A549 (cell line): ENCODE data around the gene PKNOX1. TPM values are rescaled to one million over a fixed set of nuclear protein-coding genes. Genes with fewer than 3 reads are reported as not detected.

ENCODE experiments used
- ATAC-seq, 2 experiments: fragments of 200-7000 bp in 1 of 2; fragments of >200 bp in 1 of 2; cut with Nextera tagmentation in 1 of 2; cut with Tn5 transposase in 1 of 2; 3 replicates each; pipeline versions ENCODE4 v1.8.0 to v1.9.1; 2018 to 2020; ENCODE audit warnings: mild to moderate bottlenecking in 1 of 2, moderate library complexity in 1 of 2
- CTCF ChIA-PET: fragments of 300-600 bp; sonication (Branson Sonifier 250); formaldehyde crosslinking; extraction: SDS; loops from one replicate; lab custom pipeline; 2021; ENCODE audit warnings: antibody characterized with exemption, inconsistent platforms; lab: Yijun Ruan, JAX
- POLR2A ChIA-PET: fragments of 350-600 bp; formaldehyde crosslinking; extraction: SDS; loops from one replicate; lab custom pipeline; 2021; ENCODE audit warnings: antibody characterized with exemption, inconsistent platforms; lab: Yijun Ruan, JAX
- DNase-seq, 2 experiments: peaks; one replicate each; pipeline versions ENCODE4 v3.0.0 to v3.0.0-alpha.2; 2011 to 2016; ENCODE audit warnings: low read depth in 1 of 2, low spot score in 1 of 2
- FAIRE-seq: peaks from 2 replicates; lab custom pipeline; 2011; peaks lifted over from hg19 to GRCh38; lab: Jason Lieb, UNC
- H3K27ac ChIP-seq, 2 experiments: fragments of >200 bp; sonication (Bioruptor Twin); formaldehyde crosslinking; 3 replicates each; pipeline ENCODE4 v1.5.1; 2016 to 2017
- H3K4me1 ChIP-seq: fragments of >200 bp; sonication (Bioruptor Twin); formaldehyde crosslinking; 3 replicates; pipeline ENCODE4 v1.6.1; 2016
- H3K4me2 ChIP-seq: fragments of >200 bp; sonication (Bioruptor Twin); formaldehyde crosslinking; 3 replicates; pipeline ENCODE4 v1.6.1; 2016
- H3K4me3 ChIP-seq: fragments of >200 bp; sonication (Bioruptor Twin); formaldehyde crosslinking; 3 replicates; pipeline ENCODE4 v1.5.1; 2016
- H3K9me3 ChIP-seq: fragments of >200 bp; sonication (Bioruptor Twin); formaldehyde crosslinking; 3 replicates; pipeline ENCODE4 v1.6.1; 2016
- CEBPB ChIP-seq, 2 experiments: fragments of >200 bp in 1 of 2; sonication (Bioruptor Twin) in 1 of 2; formaldehyde crosslinking in 1 of 2; IDR thresholded peaks; 2 replicates each; pipeline ENCODE4 v1.6.1; 2012 to 2016
- CHD2 ChIP-seq: fragments of 150-350 bp; IDR thresholded peaks from 2 replicates; pipeline ENCODE4 v1.6.1; 2014; ENCODE audit warnings: low read length; ENCODE audit not compliant: partially characterized antibody
- CHD4 ChIP-seq: fragments of 200-600 bp; sonication (generic); IDR thresholded peaks from 2 replicates; pipeline ENCODE4 v1.6.1; 2016; ENCODE audit warnings: antibody characterized with exemption, mild to moderate bottlenecking, borderline replicate concordance
- EHMT2 ChIP-seq: fragments of 200-600 bp; sonication (generic); IDR thresholded peaks from 2 replicates; pipeline ENCODE4 v1.6.1; 2016; ENCODE audit warnings: antibody characterized with exemption, low read depth, mild to moderate bottlenecking, moderate library complexity
- ESRRA ChIP-seq: fragments of 150-350 bp; IDR thresholded peaks from 2 replicates; pipeline ENCODE4 v1.6.1; 2014; ENCODE audit warnings: mild to moderate bottlenecking, low read length, borderline replicate concordance
- FOSB ChIP-seq: fragments of 250-450 bp; sonication (Bioruptor Pico); IDR thresholded peaks from 2 replicates; pipeline ENCODE4 v1.5.0; 2020; ENCODE audit warnings: mild to moderate bottlenecking, moderate library complexity
- HOXA7 ChIP-seq: fragments of 250-450 bp; sonication (Bioruptor Pico); IDR thresholded peaks from 2 replicates; pipeline ENCODE4 v1.5.0; 2020; ENCODE audit warnings: mild to moderate bottlenecking, moderate library complexity
- HOXB5 ChIP-seq: fragments of 250-450 bp; sonication (Bioruptor Pico); IDR thresholded peaks from 2 replicates; pipeline ENCODE4 v1.5.0; 2020; ENCODE audit warnings: mild to moderate bottlenecking, moderate library complexity
- JUN ChIP-seq, 2 experiments: fragments of >200 bp; sonication (Bioruptor Twin); formaldehyde crosslinking; IDR thresholded peaks; 2 replicates in 1 of 2; 3 replicates in 1 of 2; pipeline ENCODE4 v1.6.1; 2016 to 2017
- JUNB ChIP-seq: fragments of >200 bp; sonication (Bioruptor Twin); formaldehyde crosslinking; IDR thresholded peaks from 2 replicates; pipeline ENCODE4 v1.6.1; 2016
- MAZ ChIP-seq: fragments of 150-350 bp; IDR thresholded peaks from 2 replicates; pipeline ENCODE4 v1.6.1; 2014; ENCODE audit warnings: antibody characterized with exemption, low read depth, low read length, borderline replicate concordance
- MYC ChIP-seq: IDR thresholded peaks from 2 replicates; pipeline ENCODE4 v1.6.1; 2012; ENCODE audit warnings: mild to moderate bottlenecking, inconsistent platforms, low read length, improper control_type of control experiment, borderline replicate concordance
- NPAS2 ChIP-seq: fragments of 250-450 bp; sonication (Bioruptor Pico); IDR thresholded peaks from 2 replicates; pipeline ENCODE4 v1.8.0; 2022; ENCODE audit warnings: mild to moderate bottlenecking, moderate library complexity, borderline replicate concordance
- PHF8 ChIP-seq: fragments of 200-600 bp; sonication (generic); IDR thresholded peaks from 2 replicates; pipeline ENCODE4 v1.6.1; 2016; ENCODE audit warnings: low read depth, mild to moderate bottlenecking, antibody characterized with exemption, moderate library complexity, borderline replicate concordance
- POLR2A ChIP-seq: IDR thresholded peaks from 2 replicates; pipeline ENCODE4 v1.6.1; 2012; ENCODE audit warnings: mild to moderate bottlenecking, low read length
- POLR2AphosphoS2 ChIP-seq: conservative IDR thresholded peaks from 2 replicates; pipeline ENCODE4 v1.6.1; 2012; ENCODE audit warnings: low read length, improper control_type of control experiment, inconsistent platforms
- RARB ChIP-seq: fragments of 250-450 bp; sonication (Bioruptor Pico); IDR thresholded peaks from 2 replicates; pipeline ENCODE4 v1.8.0; 2021; ENCODE audit warnings: mild to moderate bottlenecking, moderate library complexity
- RCOR1 ChIP-seq: fragments of 150-350 bp; IDR thresholded peaks from 2 replicates; pipeline ENCODE4 v1.6.1; 2014; ENCODE audit warnings: antibody characterized with exemption, low read length, low read depth
- RNF2 ChIP-seq: fragments of 200-600 bp; sonication (generic); IDR thresholded peaks from 2 replicates; pipeline ENCODE4 v1.6.1; 2016; ENCODE audit warnings: low read depth, mild to moderate bottlenecking, antibody characterized with exemption, moderate library complexity, borderline replicate concordance
- SMC3 ChIP-seq: fragments of >200 bp; sonication (Bioruptor Twin); formaldehyde crosslinking; IDR thresholded peaks from 3 replicates; pipeline ENCODE4 v1.6.1; 2018; ENCODE audit warnings: inconsistent platforms
- ZSCAN20 ChIP-seq: fragments of 250-450 bp; sonication (Bioruptor Pico); IDR thresholded peaks from 2 replicates; pipeline ENCODE4 v1.8.0; 2022; ENCODE audit warnings: mild to moderate bottlenecking, moderate library complexity
- WGBS: methylation state at CpG from one replicate; pipeline ENCODE4 v1.1.6; 2017; ENCODE audit errors: missing lambda C conversion rate; 5-methylcytosine and 5-hydroxymethylcytosine counted together
- polyA plus RNA-seq, 4 experiments: library from polyadenylated mRNA; depleted of rRNA in 3 of 4; stranded (reverse); fragments of >200 nt; fragmentation: RNase III in 1 of 4; extraction: RNeasy Plus Mini Kit Qiagen cat#74134 plus additional on column Dnase treatment in 1 of 4; gene quantifications; 2 replicates in 3 of 4; 3 replicates in 1 of 4; pipeline ENCODE4 v1.2.3, GENCODE V29; 2011 to 2017
- TF ChIP-seq, protein P1 (sequence below): fragments of 250-450 bp; sonication (Bioruptor Pico); IDR thresholded peaks from 2 replicates; pipeline ENCODE4 v1.5.0; 2020; ENCODE audit warnings: low read depth, mild to moderate bottlenecking, moderate library complexity
- TF ChIP-seq, protein P2 (sequence below): fragments of 150-350 bp; IDR thresholded peaks from 2 replicates; pipeline ENCODE4 v1.6.1; 2014; ENCODE audit warnings: low read depth, mild to moderate bottlenecking, low read length
- TF ChIP-seq, protein P3 (sequence below): fragments of >200 bp; sonication (Bioruptor Twin); formaldehyde crosslinking; IDR thresholded peaks from 3 replicates; pipeline ENCODE4 v1.6.1; 2016
- TF ChIP-seq, protein P4 (sequence below): fragments of >200 bp; sonication (Bioruptor Twin); formaldehyde crosslinking; IDR thresholded peaks from 3 replicates; pipeline ENCODE4 v1.5.1; 2016
- TF ChIP-seq, protein P5 (sequence below): fragments of 450-650 bp; IDR thresholded peaks from 2 replicates; pipeline ENCODE4 v1.6.1; 2014; ENCODE audit warnings: antibody characterized with exemption
- TF ChIP-seq, protein P6 (sequence below): fragments of 250-450 bp; sonication (Bioruptor Pico); IDR thresholded peaks from 2 replicates; pipeline ENCODE4 v1.5.0; 2021; ENCODE audit warnings: mild to moderate bottlenecking, moderate library complexity, borderline replicate concordance
- TF ChIP-seq, protein P7 (sequence below): IDR thresholded peaks from 2 replicates; pipeline ENCODE4 v1.6.1; 2012; ENCODE audit warnings: low read depth, borderline replicate concordance

The PKNOX1 gene
- polyA plus RNA-seq, 2 of the 4 experiments (the other 2 are of a cell fraction), result 3.9 to 16.3 TPM

DNA sequence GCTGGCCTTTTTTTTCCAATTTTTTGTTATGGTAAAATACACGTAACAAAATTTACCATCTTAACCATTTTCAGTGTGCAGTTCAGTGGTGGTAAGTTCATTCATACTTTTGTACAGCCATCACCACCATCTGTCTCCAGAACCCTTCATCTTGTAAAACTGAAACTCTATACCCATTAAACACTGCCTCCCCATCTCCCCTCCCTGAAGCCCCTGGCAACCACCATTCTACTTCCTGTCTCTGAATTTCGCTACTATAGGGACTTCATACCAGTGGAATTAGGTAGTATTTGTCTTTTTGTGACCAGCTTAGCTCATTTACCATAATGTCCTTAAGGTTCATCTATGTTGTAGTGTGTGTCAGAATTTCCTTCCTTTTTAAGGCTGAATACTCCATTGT, 8.7 kb downstream of the PKNOX1 start:
- H3K4me2 ChIP-seq, result no peak overlapping the region
- ChIA-PET POLR2A (no interaction called here), CTCF (no interaction called here)
- no peak for FAIRE-seq
- peaks cover 10% of the 10 kb centered on the region for H3K4me1 ChIP-seq
- DNase-seq, result no peak
- ATAC-seq, result no peak
- TF ChIP-seq, protein P1, sequence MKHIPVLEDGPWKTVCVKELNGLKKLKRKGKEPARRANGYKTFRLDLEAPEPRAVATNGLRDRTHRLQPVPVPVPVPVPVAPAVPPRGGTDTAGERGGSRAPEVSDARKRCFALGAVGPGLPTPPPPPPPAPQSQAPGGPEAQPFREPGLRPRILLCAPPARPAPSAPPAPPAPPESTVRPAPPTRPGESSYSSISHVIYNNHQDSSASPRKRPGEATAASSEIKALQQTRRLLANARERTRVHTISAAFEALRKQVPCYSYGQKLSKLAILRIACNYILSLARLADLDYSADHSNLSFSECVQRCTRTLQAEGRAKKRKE, result no peak
- TF ChIP-seq MAZ (no peak), POLR2A (no peak), RCOR1 (no peak), RARB (CRISPR knock-in tag) (no peak), JUNB (no peak), MYC (no peak), FOSB (CRISPR knock-in tag) (no peak), CHD4 (no peak), HOXB5 (CRISPR knock-in tag) (no peak), RNF2 (no peak), CEBPB (IDR thresholded peaks at IDR 0.05) (no peak)
- TF ChIP-seq, protein P2, sequence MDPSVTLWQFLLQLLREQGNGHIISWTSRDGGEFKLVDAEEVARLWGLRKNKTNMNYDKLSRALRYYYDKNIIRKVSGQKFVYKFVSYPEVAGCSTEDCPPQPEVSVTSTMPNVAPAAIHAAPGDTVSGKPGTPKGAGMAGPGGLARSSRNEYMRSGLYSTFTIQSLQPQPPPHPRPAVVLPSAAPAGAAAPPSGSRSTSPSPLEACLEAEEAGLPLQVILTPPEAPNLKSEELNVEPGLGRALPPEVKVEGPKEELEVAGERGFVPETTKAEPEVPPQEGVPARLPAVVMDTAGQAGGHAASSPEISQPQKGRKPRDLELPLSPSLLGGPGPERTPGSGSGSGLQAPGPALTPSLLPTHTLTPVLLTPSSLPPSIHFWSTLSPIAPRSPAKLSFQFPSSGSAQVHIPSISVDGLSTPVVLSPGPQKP, result no peak
- H3K27ac ChIP-seq, result no peak overlapping the region
- no peak overlapping the region for H3K4me3 ChIP-seq
- 96% methylated on average over 2 of the region's 2 CpGs for WGBS
- H3K9me3 ChIP-seq, result no peaks in the 10 kb centered on the region

DNA sequence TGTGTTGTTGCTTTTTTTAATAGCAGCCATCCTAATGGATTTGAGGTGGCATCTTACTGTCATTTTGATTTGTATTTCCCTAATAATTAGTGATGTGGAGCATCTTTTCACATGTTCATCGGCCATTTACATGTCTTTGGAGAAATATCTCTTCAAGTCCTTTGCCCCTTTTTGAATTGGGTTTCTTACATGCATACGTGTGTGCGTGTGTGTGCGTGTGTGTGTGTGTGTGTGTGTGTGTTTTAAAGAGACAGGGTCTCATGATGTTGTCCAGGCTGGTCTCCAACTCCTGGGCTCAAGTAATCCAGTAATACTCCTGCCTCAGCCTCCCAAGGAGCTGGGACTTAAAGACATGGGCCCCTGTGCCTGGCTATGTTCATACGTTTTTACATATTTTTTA, 9.5 kb downstream of the PKNOX1 start:
- WGBS, result 85% methylated on average over 5 of the region's 5 CpGs
- no peak overlapping the region for H3K27ac ChIP-seq
- DNase-seq (no peak), ATAC-seq (no peak), FAIRE-seq (no peak)
- CTCF ChIA-PET, result no interaction called here
- TF ChIP-seq PHF8, result no peak
- no peak for TF ChIP-seq HOXA7 (CRISPR knock-in tag)
- TF ChIP-seq CHD2, result no peak
- TF ChIP-seq JUN (IDR thresholded peaks at IDR 0.05), result no peak
- TF ChIP-seq RARB (CRISPR knock-in tag), result no peak
- TF ChIP-seq, protein P3, sequence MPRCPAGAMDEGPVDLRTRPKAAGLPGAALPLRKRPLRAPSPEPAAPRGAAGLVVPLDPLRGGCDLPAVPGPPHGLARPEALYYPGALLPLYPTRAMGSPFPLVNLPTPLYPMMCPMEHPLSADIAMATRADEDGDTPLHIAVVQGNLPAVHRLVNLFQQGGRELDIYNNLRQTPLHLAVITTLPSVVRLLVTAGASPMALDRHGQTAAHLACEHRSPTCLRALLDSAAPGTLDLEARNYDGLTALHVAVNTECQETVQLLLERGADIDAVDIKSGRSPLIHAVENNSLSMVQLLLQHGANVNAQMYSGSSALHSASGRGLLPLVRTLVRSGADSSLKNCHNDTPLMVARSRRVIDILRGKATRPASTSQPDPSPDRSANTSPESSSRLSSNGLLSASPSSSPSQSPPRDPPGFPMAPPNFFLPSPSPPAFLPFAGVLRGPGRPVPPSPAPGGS, result no peak
- TF ChIP-seq, protein P4, sequence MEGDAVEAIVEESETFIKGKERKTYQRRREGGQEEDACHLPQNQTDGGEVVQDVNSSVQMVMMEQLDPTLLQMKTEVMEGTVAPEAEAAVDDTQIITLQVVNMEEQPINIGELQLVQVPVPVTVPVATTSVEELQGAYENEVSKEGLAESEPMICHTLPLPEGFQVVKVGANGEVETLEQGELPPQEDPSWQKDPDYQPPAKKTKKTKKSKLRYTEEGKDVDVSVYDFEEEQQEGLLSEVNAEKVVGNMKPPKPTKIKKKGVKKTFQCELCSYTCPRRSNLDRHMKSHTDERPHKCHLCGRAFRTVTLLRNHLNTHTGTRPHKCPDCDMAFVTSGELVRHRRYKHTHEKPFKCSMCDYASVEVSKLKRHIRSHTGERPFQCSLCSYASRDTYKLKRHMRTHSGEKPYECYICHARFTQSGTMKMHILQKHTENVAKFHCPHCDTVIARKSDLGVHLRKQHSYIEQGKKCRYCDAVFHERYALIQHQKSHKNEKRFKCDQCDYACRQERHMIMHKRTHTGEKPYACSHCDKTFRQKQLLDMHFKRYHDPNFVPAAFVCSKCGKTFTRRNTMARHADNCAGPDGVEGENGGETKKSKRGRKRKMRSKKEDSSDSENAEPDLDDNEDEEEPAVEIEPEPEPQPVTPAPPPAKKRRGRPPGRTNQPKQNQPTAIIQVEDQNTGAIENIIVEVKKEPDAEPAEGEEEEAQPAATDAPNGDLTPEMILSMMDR, result no peak
- TF ChIP-seq EHMT2, result no peak
- TF ChIP-seq, protein P5, sequence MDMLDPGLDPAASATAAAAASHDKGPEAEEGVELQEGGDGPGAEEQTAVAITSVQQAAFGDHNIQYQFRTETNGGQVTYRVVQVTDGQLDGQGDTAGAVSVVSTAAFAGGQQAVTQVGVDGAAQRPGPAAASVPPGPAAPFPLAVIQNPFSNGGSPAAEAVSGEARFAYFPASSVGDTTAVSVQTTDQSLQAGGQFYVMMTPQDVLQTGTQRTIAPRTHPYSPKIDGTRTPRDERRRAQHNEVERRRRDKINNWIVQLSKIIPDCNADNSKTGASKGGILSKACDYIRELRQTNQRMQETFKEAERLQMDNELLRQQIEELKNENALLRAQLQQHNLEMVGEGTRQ, result no peak
- TF ChIP-seq ZSCAN20 (CRISPR knock-in tag), result no peak
- no peak for TF ChIP-seq POLR2AphosphoS2
- TF ChIP-seq, protein P6, sequence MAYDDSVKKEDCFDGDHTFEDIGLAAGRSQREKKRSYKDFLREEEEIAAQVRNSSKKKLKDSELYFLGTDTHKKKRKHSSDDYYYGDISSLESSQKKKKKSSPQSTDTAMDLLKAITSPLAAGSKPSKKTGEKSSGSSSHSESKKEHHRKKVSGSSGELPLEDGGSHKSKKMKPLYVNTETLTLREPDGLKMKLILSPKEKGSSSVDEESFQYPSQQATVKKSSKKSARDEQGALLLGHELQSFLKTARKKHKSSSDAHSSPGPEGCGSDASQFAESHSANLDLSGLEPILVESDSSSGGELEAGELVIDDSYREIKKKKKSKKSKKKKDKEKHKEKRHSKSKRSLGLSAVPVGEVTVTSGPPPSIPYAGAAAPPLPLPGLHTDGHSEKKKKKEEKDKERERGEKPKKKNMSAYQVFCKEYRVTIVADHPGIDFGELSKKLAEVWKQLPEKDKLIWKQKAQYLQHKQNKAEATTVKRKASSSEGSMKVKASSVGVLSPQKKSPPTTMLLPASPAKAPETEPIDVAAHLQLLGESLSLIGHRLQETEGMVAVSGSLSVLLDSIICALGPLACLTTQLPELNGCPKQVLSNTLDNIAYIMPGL, result no peak
- no peak for TF ChIP-seq CHD4
- TF ChIP-seq NPAS2 (CRISPR knock-in tag), result no peak
- TF ChIP-seq ESRRA, result no peak
- TF ChIP-seq MAZ, result no peak
- TF ChIP-seq SMC3, result no peak
- TF ChIP-seq MYC, result no peak
- TF ChIP-seq, protein P7, sequence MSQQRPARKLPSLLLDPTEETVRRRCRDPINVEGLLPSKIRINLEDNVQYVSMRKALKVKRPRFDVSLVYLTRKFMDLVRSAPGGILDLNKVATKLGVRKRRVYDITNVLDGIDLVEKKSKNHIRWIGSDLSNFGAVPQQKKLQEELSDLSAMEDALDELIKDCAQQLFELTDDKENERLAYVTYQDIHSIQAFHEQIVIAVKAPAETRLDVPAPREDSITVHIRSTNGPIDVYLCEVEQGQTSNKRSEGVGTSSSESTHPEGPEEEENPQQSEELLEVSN, result no peak
- POLR2A ChIA-PET, result no interaction called here
- no peaks in the 10 kb centered on the region for H3K9me3 ChIP-seq
- no peak overlapping the region for H3K4me2 ChIP-seq
- H3K4me1 ChIP-seq, result peaks cover 10% of the 10 kb centered on the region
- H3K4me3 ChIP-seq, result no peak overlapping the region
